Psoas muscle (tissue), 8 donors: Measurements from ENCODE around the gene ACAD8. TPM values are rescaled to one million over a fixed set of nuclear protein-coding genes. Genes with fewer than 3 reads are reported as not detected.
"Not testable (repeated sequence)": the region's sequence is repeated elsewhere in the genome, so short reads cannot be mapped to it uniquely, and the experiment has no call there.

Experiments used
- ATAC-seq, 4 donors: fragments of 200-7000 bp; cut with Tn5 transposase; one replicate each; pipeline ENCODE4 v1.9.1; 2020; ENCODE audit warnings: moderate library complexity in 3 of 4, mild to moderate bottlenecking in 2 of 4
- DNase-seq, 2 donors: peaks; one replicate each; pipeline ENCODE4 v3.0.0-alpha.2; 2020
- H3K27ac ChIP-seq: fragments of 200-600 bp; one replicate; pipeline ENCODE4 v1.8.0; 2022
- H3K27me3 ChIP-seq, 3 donors: fragments of 200-600 bp in 1 of 3; one replicate each; pipeline versions ENCODE4 v1.6.1 to v1.8.0; 2013 to 2022; ENCODE audit warnings: low read length in 2 of 3, mild to moderate bottlenecking in 2 of 3, moderate library complexity in 1 of 3; ENCODE audit not compliant: insufficient read depth in 3 of 3
- H3K36me3 ChIP-seq, 2 donors: fragments of 200-600 bp in 1 of 2; one replicate each; pipeline versions ENCODE4 v1.6.1 to v1.8.0; 2013 to 2022; ENCODE audit warnings: low read depth in 1 of 2, mild to moderate bottlenecking in 1 of 2, moderate library complexity in 1 of 2; ENCODE audit not compliant: insufficient read depth in 1 of 2
- H3K4me1 ChIP-seq: fragments of 200-600 bp; one replicate; pipeline ENCODE4 v1.8.0; 2022
- H3K4me3 ChIP-seq: fragments of 200-600 bp; one replicate; pipeline ENCODE4 v1.8.0; 2022; ENCODE audit warnings: mild to moderate bottlenecking
- H3K9me3 ChIP-seq: fragments of 200-600 bp; one replicate; pipeline ENCODE4 v1.8.0; 2022
- WGBS, 3 donors: extraction: QIAGEN DNeasy Blood & Tissue Kit; methylation state at CpG; one replicate each; pipeline versions ENCODE4 v1.1.6 to v1.1.7; 2013; 5-methylcytosine and 5-hydroxymethylcytosine counted together
- intact Hi-C, 2 donors: fragments of 100-400 bp; cut with DNase I; formaldehyde crosslinking; loops; one replicate each; pipeline versions ENCODE4 v1.11.0 to v1.14.2; 2022
- polyA plus RNA-seq, 3 donors: library from polyadenylated mRNA; stranded (reverse); fragments of 200-250 nt; gene quantifications; one replicate each; pipeline ENCODE4 v1.2.3, GENCODE V29; 2013
- total RNA-seq, 4 donors: library from RNA; stranded (reverse); fragmentation: NEBNext Ultra II Directional in 2 of 4; extraction: Animal tissue kit (Norgen Biotek cat#: 25700) in 2 of 4; gene quantifications; one replicate each; pipeline versions ENCODE4 v1.2.1 to v1.2.4, GENCODE V29; 2021 to 2023
- TF ChIP-seq, protein P1 (sequence below): fragments of 200-600 bp; IDR thresholded peaks from one replicate; pipeline ENCODE4 v1.8.0; 2022; ENCODE audit warnings: antibody characterized with exemption
- donor health status: healthy with polysubstance abuse.
- donor health status: DM: no; HTN: no; CAD: no; lungs with moderate emphysema.
- donor health status: Bipolar disorder and iron deficiency.
- donor health status: healthy.
- donor health status: DM: yes; HTN: yes; CAD: no.
- donor health status: DM: no; HTN: no; CAD: no.
- donor health status: DM: no; HTN: no; CAD: no.
- donor health status: DM: yes; HTN: yes; CAD: no.

ACAD8 gene
- total and polyA plus RNA-seq, 7 donors: 20.4 to 34.6 (median 28.2) TPM

- 77 to 81% (median 79%) methylated on average over 22 of the region's 22 CpGs for WGBS, 3 donors
- H3K27me3 ChIP-seq: peaks cover 2 to 25% (median 10%) of the 10 kb centered on the region in 3 donors
- no peak for DNase-seq
- H3K4me1 ChIP-seq: no peaks in the 10 kb centered on the region
- ATAC-seq: no peak
- H3K4me3 ChIP-seq: no peak overlapping the region
- H3K9me3 ChIP-seq: no peaks in the 10 kb centered on the region
- TF ChIP-seq, protein P1, sequence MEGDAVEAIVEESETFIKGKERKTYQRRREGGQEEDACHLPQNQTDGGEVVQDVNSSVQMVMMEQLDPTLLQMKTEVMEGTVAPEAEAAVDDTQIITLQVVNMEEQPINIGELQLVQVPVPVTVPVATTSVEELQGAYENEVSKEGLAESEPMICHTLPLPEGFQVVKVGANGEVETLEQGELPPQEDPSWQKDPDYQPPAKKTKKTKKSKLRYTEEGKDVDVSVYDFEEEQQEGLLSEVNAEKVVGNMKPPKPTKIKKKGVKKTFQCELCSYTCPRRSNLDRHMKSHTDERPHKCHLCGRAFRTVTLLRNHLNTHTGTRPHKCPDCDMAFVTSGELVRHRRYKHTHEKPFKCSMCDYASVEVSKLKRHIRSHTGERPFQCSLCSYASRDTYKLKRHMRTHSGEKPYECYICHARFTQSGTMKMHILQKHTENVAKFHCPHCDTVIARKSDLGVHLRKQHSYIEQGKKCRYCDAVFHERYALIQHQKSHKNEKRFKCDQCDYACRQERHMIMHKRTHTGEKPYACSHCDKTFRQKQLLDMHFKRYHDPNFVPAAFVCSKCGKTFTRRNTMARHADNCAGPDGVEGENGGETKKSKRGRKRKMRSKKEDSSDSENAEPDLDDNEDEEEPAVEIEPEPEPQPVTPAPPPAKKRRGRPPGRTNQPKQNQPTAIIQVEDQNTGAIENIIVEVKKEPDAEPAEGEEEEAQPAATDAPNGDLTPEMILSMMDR: no peak
- no peaks in the 10 kb centered on the region for H3K36me3 ChIP-seq
- no peak overlapping the region for H3K27ac ChIP-seq
- intact Hi-C loops: no loop called here
Measured at GRCh38 chr11:134282121-134283045, 29.0 kb downstream of the ACAD8 start.

DNA sequence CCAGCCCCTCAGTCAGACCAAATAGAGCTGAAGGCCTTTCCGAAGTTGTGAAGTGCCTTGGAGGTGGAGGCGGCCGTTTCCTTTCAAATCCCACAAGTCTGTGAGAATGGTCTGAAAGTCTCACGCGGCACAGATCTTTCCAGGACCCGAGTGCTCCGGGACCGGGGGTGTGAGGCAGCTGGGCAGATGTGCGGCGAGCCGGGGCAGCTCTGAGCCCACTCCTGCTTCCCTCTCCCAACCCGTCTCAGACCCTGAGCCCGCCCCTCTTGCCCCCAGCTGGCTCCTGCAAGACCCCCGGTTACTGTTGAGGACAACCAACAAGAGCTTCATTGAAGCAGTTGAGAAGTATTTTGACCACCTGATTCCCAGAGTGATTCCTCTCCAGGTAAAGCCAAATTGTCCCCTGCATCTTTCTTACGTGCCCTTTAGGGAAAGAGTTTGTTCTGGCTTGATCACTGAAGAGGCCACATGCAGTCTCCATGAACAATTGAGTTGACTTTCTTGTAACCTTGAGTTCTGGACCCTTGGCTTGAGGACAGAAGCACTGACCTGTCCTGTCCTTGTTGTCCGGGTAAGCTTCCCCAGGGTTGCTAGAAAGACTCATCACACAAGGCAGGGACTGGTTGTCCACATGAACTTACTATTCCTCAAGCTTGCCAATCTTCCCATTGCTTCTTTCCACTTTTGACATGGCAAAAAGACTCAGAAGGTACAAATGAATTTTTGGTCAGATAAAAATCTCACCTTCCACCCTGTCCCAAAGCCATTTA is 30.3 kb downstream of the ACAD8 start:
- Histone ChIP-seq H3K27ac (no peak overlapping the region), H3K27me3 (peaks cover under 1 to 13% (median 1%) of the 10 kb centered on the region in 3 donors), H3K9me3 (no peaks in the 10 kb centered on the region), H3K4me3 (no peak overlapping the region), H3K4me1 (no peaks in the 10 kb centered on the region), H3K36me3 (no peaks in the 10 kb centered on the region)
- intact Hi-C loops: no loop called here
- TF ChIP-seq, protein P1: no peak
- 62 to 71% (median 70%) methylated on average over 16 of the region's 16 CpGs for WGBS, 3 donors
- ATAC-seq (no peak), DNase-seq (no peak)

DNA sequence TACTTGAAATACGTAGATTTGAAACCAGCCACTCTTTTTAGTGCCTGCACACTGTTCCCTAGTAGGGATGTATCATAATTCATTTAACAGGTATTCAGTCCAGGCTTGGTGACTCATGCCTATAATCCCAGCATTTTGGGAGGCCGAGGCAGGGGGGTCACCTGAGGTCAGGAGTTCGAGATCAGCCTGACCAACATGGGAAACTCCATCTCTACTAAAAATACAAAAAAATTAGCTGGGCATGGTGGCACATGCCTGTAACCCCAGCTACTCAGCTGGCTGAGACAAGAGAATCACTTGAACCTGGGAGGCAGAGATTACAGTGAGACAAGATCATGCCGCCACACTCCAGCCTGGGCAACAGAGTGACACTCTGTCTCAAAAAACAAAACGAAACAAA is 31.0 kb downstream of the ACAD8 start:
- H3K4me1 ChIP-seq, ATAC-seq, H3K9me3 ChIP-seq, H3K27ac ChIP-seq, intact Hi-C loops, DNase-seq, H3K4me3 ChIP-seq, H3K36me3 ChIP-seq, H3K27me3 ChIP-seq: not testable (repeated sequence)
- 83 to 86% (median 85%) methylated on average over 5 of the region's 5 CpGs for WGBS, 3 donors

GRCh38 chr11:134287561-134287960 is 34.2 kb downstream of the ACAD8 start:
- Histone ChIP-seq H3K4me3 (no peak overlapping the region), H3K4me1 (no peaks in the 10 kb centered on the region), H3K27ac (no peak overlapping the region), H3K9me3 (no peaks in the 10 kb centered on the region), H3K36me3 (no peaks in the 10 kb centered on the region), H3K27me3 (peaks cover 0 to 4% (median 0%) of the 10 kb centered on the region in 3 donors)
- TF ChIP-seq, protein P1: no peak
- ATAC-seq (no peak), DNase-seq (no peak)
- intact Hi-C loops: no loop called here
- 88 to 93% (median 89%) methylated on average over 12 of the region's 12 CpGs for WGBS, 3 donors

DNA sequence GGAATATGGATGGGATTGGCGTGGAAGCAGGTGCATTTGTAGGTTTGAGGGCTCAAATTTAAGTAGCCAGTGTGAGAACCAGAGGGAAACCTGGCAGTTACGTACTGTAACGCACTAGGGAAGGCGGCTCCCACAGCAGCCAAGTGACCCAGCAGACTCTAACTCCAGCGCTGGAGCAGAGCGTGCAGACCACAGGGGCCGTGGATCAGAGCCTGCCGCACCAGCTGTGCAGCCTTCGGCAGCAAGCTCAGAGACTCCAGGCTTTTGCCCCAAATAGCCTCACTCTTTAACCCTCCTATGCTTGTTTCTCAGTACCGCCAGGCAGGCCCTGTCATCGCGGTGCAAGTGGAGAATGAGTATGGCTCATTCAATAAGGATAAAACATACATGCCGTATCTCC is 35.1 kb downstream of the ACAD8 start:
- H3K27ac ChIP-seq: no peak overlapping the region
- no peak overlapping the region for H3K4me3 ChIP-seq
- TF ChIP-seq, protein P1: no peak
- DNase-seq (no peak), ATAC-seq (no peak)
- H3K4me1 ChIP-seq: no peaks in the 10 kb centered on the region
- intact Hi-C loops: no loop called here
- peaks cover 0 to 4% (median 0%) of the 10 kb centered on the region in 3 donors for H3K27me3 ChIP-seq
- no peaks in the 10 kb centered on the region for H3K9me3 ChIP-seq
- H3K36me3 ChIP-seq: no peaks in the 10 kb centered on the region
- 88 to 91% (median 91%) methylated on average over 13 of the region's 13 CpGs for WGBS, 3 donors
